Activated CD4-positive, alpha-beta T cell treated with anti-CD3 and anti-CD28 coated beads, Interleukin-2, amount 10 ng/mL, durations not matched to agents 7 days and 5 days (primary cell): ENCODE measurements around the gene RUVBL2. TPM values are rescaled to one million over a fixed set of nuclear protein-coding genes. Genes with fewer than 3 reads are reported as not detected.

Experiments
- CTCF ChIA-PET: fragments of 350-600 bp; sonication (Branson Sonifier 250); formaldehyde crosslinking; loops from one replicate; lab custom pipeline; 2021; ENCODE audit warnings: antibody characterized with exemption; lab: Charles Lee
- POLR2A ChIA-PET: fragments of 350-600 bp; sonication (Branson Sonifier 250); formaldehyde crosslinking; loops from one replicate; lab custom pipeline; 2021; ENCODE audit warnings: antibody characterized with exemption; lab: Charles Lee
- DNase-seq: peaks from one replicate; pipeline ENCODE4 v3.0.0-alpha.2; 2020
- H3K27ac Mint-ChIP-seq: one replicate; pipeline ENCODE4 v1.8.0; 2021; ENCODE audit warnings: mild to moderate bottlenecking, moderate library complexity, mixed read lengths
- H3K27me3 Mint-ChIP-seq: one replicate; pipeline ENCODE4 v1.8.0; 2021; ENCODE audit warnings: mixed read lengths
- H3K36me3 Mint-ChIP-seq: one replicate; pipeline ENCODE4 v1.8.0; 2021; ENCODE audit warnings: low read depth, mixed read lengths
- H3K4me1 Mint-ChIP-seq: one replicate; pipeline ENCODE4 v1.8.0; 2021; ENCODE audit warnings: mixed read lengths
- H3K4me3 Mint-ChIP-seq: one replicate; pipeline ENCODE4 v1.8.0; 2021; ENCODE audit warnings: mild to moderate bottlenecking, moderate library complexity, mixed read lengths
- H3K9me3 Mint-ChIP-seq: one replicate; pipeline ENCODE4 v1.8.0; 2021; ENCODE audit warnings: mixed read lengths
- total RNA-seq, 2 experiments: library from RNA; stranded (reverse); gene quantifications; one replicate each; pipeline ENCODE4 v1.2.3, GENCODE V29; 2021

RUVBL2 gene
- total RNA-seq, 2 experiments from 2014 or later, result 82.2 to 89.4 TPM

DNA sequence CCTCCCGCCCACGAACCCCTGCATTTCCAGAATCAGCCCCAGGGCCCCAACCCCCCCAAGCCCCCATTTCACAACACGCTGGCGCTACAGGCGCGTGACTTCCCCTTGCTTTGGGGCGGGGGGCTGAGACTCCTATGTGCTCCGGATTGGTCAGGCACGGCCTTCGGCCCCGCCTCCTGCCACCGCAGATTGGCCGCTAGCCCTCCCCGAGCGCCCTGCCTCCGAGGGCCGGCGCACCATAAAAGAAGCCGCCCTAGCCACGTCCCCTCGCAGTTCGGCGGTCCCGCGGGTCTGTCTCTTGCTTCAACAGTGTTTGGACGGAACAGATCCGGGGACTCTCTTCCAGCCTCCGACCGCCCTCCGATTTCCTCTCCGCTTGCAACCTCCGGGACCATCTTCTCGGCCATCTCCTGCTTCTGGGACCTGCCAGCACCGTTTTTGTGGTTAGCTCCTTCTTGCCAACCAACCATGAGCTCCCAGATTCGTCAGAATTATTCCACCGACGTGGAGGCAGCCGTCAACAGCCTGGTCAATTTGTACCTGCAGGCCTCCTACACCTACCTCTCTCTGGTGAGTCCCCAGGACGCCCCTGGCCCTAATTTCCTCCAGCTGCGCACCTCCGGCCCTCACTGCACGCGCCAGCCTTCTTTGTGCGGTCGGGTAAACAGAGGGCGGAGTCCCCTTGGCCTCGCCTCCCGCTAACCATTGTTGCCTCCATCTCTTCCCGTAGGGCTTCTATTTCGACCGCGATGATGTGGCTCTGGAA is 28.5 kb upstream of the RUVBL2 start, which contains the start of gene FTL:
Gene FTL (plus strand): TSS at position 270 of the 766 bp plus-strand sequence. CDS start 199 bp downstream, at position 469.
- H3K4me3 Mint-ChIP-seq, result peak within 1 kb of the TSS; percentile 90
- H3K36me3 Mint-ChIP-seq, result peaks cover 46% of the 10 kb centered on the region
- no peaks in the 10 kb centered on the region for H3K27me3 Mint-ChIP-seq
- ChIA-PET CTCF (interaction anchor here (0.6 to 3.0 kb wide), 7 partner anchors 9 to 177 kb away, joined by 3 to 13 read pairs (median 5); partner anchors contain the start of genes GYS1, HSD17B14 and RUVBL2), POLR2A (no interaction called here)
- DNase-seq, result peak; percentile 92
- H3K4me1 Mint-ChIP-seq, result peaks cover 70% of the 10 kb centered on the region
- peak within 1 kb of the TSS; percentile 97 for H3K27ac Mint-ChIP-seq
- H3K9me3 Mint-ChIP-seq, result no peaks in the 10 kb centered on the region

DNA sequence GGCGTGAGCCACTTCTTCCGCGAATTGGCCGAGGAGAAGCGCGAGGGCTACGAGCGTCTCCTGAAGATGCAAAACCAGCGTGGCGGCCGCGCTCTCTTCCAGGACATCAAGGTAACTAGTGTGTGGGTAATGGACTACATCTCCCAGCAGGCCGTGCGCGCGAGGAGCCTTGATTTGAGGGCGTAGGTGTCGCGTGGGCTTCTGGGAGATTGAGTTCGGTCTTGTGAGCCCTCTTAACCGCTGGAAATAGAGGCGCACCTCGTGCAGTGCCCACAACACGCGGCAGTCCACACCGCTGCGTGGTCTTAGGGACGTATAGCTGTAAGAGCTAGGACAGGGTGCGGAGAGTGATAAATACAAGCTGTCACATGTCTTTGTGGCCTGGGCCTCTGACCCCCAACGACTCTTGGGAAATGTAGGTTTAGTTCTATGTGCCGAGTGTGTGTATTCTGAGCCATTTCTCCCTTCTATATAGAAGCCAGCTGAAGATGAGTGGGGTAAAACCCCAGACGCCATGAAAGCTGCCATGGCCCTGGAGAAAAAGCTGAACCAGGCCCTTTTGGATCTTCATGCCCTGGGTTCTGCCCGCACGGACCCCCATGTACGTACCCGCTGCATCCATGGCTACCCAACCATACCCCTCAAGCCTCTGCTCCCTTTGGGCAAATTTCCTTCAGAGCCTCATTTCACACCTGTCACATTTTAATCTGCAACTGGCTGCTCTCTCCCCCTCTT is 27.7 kb upstream of the RUVBL2 start:
- no peaks in the 10 kb centered on the region for H3K27me3 Mint-ChIP-seq
- peak overlapping the region; percentile 97 for H3K27ac Mint-ChIP-seq
- H3K4me3 Mint-ChIP-seq, result peak overlapping the region; percentile 90
- CTCF ChIA-PET, result interaction anchor here (0.6 to 3.0 kb wide), 7 partner anchors 11 to 177 kb away, joined by 3 to 13 read pairs (median 5); partner anchors contain the start of genes GYS1, HSD17B14 and RUVBL2
- POLR2A ChIA-PET, result interaction anchor here (0.6 kb wide), 1 partner anchor 178 kb away, joined by 3 read pairs; no protein-coding TSS in a partner anchor
- peaks cover 67% of the 10 kb centered on the region for H3K4me1 Mint-ChIP-seq
- DNase-seq, result peak; percentile 94
- H3K9me3 Mint-ChIP-seq, result no peaks in the 10 kb centered on the region
- peaks cover 43% of the 10 kb centered on the region for H3K36me3 Mint-ChIP-seq

DNA sequence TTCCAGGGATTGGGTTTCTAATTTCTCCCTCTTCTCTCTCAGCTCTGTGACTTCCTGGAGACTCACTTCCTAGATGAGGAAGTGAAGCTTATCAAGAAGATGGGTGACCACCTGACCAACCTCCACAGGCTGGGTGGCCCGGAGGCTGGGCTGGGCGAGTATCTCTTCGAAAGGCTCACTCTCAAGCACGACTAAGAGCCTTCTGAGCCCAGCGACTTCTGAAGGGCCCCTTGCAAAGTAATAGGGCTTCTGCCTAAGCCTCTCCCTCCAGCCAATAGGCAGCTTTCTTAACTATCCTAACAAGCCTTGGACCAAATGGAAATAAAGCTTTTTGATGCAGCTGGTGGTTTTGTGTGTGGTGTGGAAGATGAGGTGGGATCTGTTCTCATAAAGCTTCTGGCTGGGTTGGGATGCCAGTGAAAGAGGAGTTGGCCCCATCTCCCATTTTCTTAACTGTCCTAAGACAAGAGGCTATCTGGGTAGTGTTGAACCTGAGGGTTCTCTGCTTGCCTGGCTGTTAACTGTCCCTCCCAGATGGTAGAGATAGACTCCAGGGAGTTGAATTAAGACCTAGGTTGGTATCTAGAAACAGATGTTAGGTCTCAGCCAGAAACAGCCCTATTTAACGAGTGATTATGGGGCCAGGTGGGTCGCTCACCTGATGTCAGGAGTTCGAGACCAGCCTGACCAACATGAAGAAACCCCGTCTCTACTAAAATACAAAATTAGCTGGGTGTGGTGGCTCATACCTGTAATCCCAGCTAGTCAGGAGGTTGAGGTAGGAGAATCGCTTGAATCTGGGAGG is 26.9 kb upstream of the RUVBL2 start:
- peak overlapping the region; percentile 90 for H3K4me3 Mint-ChIP-seq
- peak overlapping the region; percentile 97 for H3K27ac Mint-ChIP-seq
- H3K36me3 Mint-ChIP-seq, result peaks cover 37% of the 10 kb centered on the region
- POLR2A ChIA-PET, result interaction anchor here (0.6 to 0.7 kb wide), 2 partner anchors 27 to 179 kb away, joined by 3 read pairs; partner anchors contain the start of gene RUVBL2
- H3K4me1 Mint-ChIP-seq, result peaks cover 63% of the 10 kb centered on the region
- DNase-seq, result no peak
- no peaks in the 10 kb centered on the region for H3K27me3 Mint-ChIP-seq
- H3K9me3 Mint-ChIP-seq, result no peaks in the 10 kb centered on the region
- CTCF ChIA-PET, result interaction anchor here (0.9 to 3.0 kb wide), 7 partner anchors 10 to 178 kb away, joined by 3 to 13 read pairs (median 5); partner anchors contain the start of genes GYS1, HSD17B14 and RUVBL2

DNA sequence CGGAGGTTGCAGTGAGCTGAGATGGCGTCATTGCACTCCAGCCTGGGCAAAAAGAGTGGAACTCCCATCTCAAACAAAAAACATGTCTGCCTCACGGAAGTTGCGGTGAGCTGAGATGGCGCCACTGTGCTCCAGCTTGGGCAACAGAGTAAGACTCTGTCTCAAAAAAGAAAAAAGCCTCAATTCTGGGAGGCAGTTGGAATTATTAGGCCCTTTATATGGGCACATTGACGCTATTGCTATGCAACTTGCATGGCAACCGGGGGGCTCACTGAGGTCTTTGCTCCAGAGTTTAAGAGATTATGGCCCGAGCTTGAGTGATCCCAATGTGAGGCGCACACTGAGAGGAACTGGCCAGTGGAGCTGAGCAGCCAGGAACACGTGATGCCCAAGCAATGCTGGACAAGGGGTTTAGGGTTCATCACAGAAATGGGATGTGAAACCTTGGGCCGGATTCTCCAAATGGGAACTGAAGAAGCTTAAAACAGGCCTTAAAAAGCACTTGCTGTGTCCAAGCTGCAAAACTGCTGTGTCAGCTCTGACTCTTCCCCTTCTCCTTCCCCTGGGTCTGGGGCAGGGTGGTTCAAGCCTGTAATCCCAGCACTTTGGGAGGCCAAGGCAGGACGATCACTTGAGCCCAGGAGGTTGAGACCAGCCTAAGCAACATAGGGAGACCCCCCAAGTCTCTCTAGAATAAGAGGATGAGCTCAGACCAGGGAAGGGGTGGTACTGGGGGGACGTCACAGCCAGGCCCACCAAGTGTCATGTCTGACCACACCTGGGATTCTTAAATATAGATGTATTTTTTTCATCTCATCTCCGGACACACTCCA is 26.1 kb upstream of the RUVBL2 start:
- H3K9me3 Mint-ChIP-seq, result no peaks in the 10 kb centered on the region
- POLR2A ChIA-PET, result interaction anchor here (0.6 to 1.0 kb wide), 3 partner anchors 9 to 26 kb away, joined by 3 to 7 read pairs (median 4); partner anchors contain the start of gene RUVBL2
- DNase-seq, result no peak
- H3K4me3 Mint-ChIP-seq, result peak overlapping the region; percentile 90
- no peak overlapping the region for H3K27ac Mint-ChIP-seq
- CTCF ChIA-PET, result interaction anchor here (0.5 to 3.0 kb wide), 7 partner anchors 9 to 179 kb away, joined by 3 to 13 read pairs (median 3); partner anchors contain the start of genes GYS1 and RUVBL2
- peaks cover 36% of the 10 kb centered on the region for H3K36me3 Mint-ChIP-seq
- peaks cover 55% of the 10 kb centered on the region for H3K4me1 Mint-ChIP-seq
- no peaks in the 10 kb centered on the region for H3K27me3 Mint-ChIP-seq

DNA sequence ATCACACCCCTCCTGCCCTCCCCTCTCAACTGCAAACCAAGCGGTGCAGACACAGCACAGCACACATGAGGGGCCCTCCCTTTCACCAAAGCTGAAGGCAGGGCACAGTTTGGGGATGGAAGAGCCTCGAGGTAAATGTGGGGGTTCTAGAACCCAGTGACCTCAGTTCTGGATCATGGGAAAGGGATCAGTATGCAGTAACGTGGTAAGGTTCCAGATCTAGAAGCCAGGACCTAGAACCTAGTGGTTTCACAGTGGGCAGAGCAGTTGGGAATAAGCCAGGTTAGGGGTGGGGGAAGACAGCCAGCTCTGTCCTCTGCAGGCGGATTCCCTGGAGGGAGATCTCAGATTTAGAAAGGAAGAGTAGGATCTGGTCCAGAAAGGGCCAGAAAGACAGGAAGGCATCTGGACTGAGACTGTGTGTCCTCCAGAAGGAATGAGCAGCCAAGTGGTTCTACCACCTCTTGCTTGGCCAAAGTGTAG is 25.5 kb upstream of the RUVBL2 start:
- Mint-ChIP-seq H3K36me3 (peaks cover 39% of the 10 kb centered on the region), H3K4me3 (no peak overlapping the region), H3K9me3 (no peaks in the 10 kb centered on the region), H3K4me1 (peaks cover 48% of the 10 kb centered on the region), H3K27ac (peak overlapping the region; percentile 54), H3K27me3 (no peaks in the 10 kb centered on the region)
- POLR2A ChIA-PET, result interaction anchor here (1.0 kb wide), 1 partner anchor 8 kb away, joined by 4 read pairs; no protein-coding TSS in a partner anchor
- no peak for DNase-seq
- CTCF ChIA-PET, result interaction anchor here (0.6 to 3.0 kb wide), 5 partner anchors 9 to 172 kb away, joined by 3 to 13 read pairs (median 3); partner anchors contain the start of genes GYS1 and RUVBL2

DNA sequence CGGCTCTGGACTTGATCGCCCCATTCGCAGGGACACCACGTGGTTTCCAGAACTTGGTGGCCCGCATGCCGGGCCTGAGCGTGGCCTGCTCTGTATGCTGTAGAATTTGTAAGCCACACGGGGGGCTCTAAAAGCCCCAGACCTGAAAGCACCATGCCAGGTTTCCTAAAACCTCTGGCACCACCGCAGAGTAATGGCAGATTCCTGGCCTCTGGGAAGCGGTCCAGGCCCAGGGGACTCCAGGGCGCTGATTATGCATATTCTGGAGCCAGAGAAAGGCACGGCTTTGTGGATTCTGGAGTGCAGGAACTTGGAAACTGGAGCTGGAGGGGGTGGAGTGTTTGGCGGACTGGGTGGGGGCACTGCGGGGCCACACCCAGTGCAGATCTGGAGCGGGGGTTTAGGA is 24.9 kb upstream of the RUVBL2 start:
- Mint-ChIP-seq H3K36me3 (peaks cover 42% of the 10 kb centered on the region), H3K27me3 (no peaks in the 10 kb centered on the region), H3K4me1 (peaks cover 42% of the 10 kb centered on the region), H3K9me3 (no peaks in the 10 kb centered on the region), H3K27ac (no peak overlapping the region), H3K4me3 (no peak overlapping the region)
- DNase-seq, result no peak
- ChIA-PET POLR2A (no interaction called here), CTCF (interaction anchor here (2.7 kb wide), 1 partner anchor 25 kb away, joined by 25 read pairs; the partner anchor contains the start of genes GYS1 and RUVBL2)

DNA sequence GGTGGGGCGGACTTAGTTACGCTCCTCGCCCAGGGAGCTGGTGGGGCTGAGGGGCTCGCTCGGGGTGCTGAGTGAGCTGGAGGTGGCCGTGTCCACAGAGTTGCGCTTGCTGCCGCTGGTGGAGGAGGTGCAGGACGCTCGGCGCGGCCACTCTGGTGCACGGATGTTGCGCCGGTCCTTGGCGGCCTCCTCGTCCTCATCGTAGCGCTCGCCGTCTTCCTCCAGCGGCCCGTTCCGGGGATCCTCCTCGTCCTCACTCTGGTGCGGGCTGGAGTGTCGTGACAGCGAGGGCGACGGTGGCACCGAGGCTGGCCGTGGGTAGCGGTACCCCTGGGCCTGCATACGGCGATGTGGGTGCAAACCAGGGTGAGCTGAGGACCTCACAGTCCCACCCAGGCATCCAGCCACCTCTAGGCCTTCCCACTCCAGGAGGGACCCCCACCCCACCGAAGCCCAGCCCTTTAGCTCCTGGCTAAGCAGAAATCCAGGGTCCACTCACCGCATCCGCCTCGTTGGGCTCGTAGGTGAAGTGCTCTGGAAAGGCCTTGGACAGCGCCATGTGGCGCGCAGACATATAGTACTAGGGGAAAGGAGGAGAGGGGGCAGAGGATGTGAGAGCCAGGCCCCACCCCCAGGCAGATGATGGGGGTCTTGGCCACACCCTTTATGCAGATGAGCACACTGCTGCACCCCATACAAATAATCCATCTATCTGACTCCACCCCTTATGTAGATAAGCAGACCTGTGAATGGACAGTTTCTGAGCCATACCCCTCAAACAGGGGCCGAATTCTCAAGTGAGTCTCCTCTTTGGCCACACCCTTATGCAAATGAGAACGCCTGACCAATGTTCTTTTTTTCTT is 24.2 kb upstream of the RUVBL2 start:
- H3K36me3 Mint-ChIP-seq, result peaks cover 46% of the 10 kb centered on the region
- CTCF ChIA-PET, result interaction anchor here (1.1 to 2.7 kb wide), 8 partner anchors 8 to 186 kb away, joined by 3 to 25 read pairs (median 9); partner anchors contain the start of genes GYS1 and RUVBL2
- no peak for DNase-seq

DNA sequence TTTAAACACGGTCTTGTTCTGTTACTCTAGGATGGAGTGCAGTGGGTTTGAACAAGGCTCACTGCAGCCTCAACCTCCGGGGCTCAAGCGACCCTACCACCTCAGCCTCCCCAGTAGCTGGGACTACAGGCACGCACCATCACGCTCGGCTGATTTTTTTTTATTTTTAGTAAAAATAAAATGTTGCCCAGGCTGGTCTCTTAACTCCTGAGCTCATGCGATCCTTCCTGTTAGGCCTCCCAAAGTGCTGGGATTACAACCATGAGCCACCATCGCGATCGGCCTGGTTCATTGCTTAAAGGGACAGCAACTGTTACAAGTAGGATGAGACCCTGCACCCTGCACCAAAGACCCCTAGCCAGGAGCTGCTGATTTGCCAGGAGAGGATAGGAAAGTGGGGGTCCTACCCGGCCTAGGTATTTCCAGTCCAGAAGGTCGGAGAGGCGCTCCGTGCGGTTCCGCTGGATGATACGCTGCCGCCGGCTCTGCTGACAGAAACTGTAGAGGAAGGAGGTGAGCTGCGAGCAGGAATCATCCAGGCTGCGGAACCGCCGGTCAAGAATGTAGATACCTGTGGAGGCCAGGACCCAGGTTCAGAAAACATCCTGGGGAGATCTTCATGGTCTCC is 23.4 kb upstream of the RUVBL2 start:
- Mint-ChIP-seq H3K4me3 (no peak overlapping the region), H3K27me3 (no peaks in the 10 kb centered on the region)

More for the DNA sequence above, 24.2 kb upstream of the RUVBL2 start:
- Mint-ChIP-seq H3K9me3 (no peaks in the 10 kb centered on the region), H3K27me3 (no peaks in the 10 kb centered on the region), H3K27ac (peak overlapping the region; percentile 25), H3K4me1 (peaks cover 36% of the 10 kb centered on the region), H3K4me3 (no peak overlapping the region)
- POLR2A ChIA-PET, result no interaction called here

DNA sequence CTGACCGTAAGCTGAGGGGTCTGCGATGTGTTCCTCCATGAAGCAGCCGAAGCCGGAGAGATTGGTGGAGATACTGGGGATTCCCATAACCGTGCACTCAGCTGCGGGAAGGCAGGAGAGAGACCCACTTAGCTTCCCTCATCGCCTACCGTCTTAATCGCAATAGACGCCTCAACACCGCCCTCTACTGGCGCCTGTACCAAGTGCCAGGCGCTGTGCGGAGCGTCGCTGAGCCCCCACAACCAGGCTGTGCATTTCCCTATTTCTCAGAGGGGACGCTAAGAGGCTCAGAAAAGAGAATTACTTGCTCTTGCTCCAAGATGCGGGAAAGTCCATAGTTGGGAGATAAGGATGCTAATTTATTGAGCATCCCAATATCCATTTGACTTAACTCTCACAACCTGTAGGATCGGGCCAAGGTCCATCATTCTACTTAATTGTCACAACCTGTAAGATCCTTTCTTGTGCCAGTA is 22.7 kb upstream of the RUVBL2 start:
- no peak overlapping the region for H3K4me3 Mint-ChIP-seq
- DNase-seq, result peak; percentile 84
- H3K9me3 Mint-ChIP-seq, result no peaks in the 10 kb centered on the region
- H3K27ac Mint-ChIP-seq, result no peak overlapping the region
- CTCF ChIA-PET, result interaction anchor here (0.7 to 2.7 kb wide), 22 partner anchors 8 to 227 kb away, joined by 3 to 25 read pairs (median 5); partner anchors contain the start of genes GYS1, HSD17B14, IZUMO1 and RUVBL2
- peaks cover 45% of the 10 kb centered on the region for H3K36me3 Mint-ChIP-seq
- POLR2A ChIA-PET, result interaction anchor here (0.6 kb wide), 1 partner anchor 144 kb away, joined by 3 read pairs; no protein-coding TSS in a partner anchor
- no peaks in the 10 kb centered on the region for H3K27me3 Mint-ChIP-seq
- H3K4me1 Mint-ChIP-seq, result peaks cover 26% of the 10 kb centered on the region

More for the DNA sequence above, 23.4 kb upstream of the RUVBL2 start:
- DNase-seq, result no peak
- H3K36me3 Mint-ChIP-seq, result peaks cover 44% of the 10 kb centered on the region
- H3K27ac Mint-ChIP-seq, result peak overlapping the region; percentile 25
- H3K4me1 Mint-ChIP-seq, result peaks cover 29% of the 10 kb centered on the region
- POLR2A ChIA-PET, result interaction anchor here (0.6 kb wide), 1 partner anchor 143 kb away, joined by 3 read pairs; no protein-coding TSS in a partner anchor
- no peaks in the 10 kb centered on the region for H3K9me3 Mint-ChIP-seq
- CTCF ChIA-PET, result interaction anchor here (0.7 to 2.7 kb wide), 23 partner anchors 9 to 226 kb away, joined by 3 to 25 read pairs (median 5); partner anchors contain the start of genes GYS1, HSD17B14, IZUMO1 and RUVBL2
